NCI-H1417 treated with DMSO at 0.1 percent for 48 hours (cell line): Measurements from ENCODE around the gene GMDS.
"Not testable (repeated sequence)": the region's sequence is repeated elsewhere in the genome, so short reads cannot be mapped to it uniquely, and the experiment has no call there.

ENCODE experiments used
- DNase-seq: peaks from one replicate; lab custom pipeline; 2025; lab: John Stamatoyannopoulos, UW

The GMDS gene

DNA sequence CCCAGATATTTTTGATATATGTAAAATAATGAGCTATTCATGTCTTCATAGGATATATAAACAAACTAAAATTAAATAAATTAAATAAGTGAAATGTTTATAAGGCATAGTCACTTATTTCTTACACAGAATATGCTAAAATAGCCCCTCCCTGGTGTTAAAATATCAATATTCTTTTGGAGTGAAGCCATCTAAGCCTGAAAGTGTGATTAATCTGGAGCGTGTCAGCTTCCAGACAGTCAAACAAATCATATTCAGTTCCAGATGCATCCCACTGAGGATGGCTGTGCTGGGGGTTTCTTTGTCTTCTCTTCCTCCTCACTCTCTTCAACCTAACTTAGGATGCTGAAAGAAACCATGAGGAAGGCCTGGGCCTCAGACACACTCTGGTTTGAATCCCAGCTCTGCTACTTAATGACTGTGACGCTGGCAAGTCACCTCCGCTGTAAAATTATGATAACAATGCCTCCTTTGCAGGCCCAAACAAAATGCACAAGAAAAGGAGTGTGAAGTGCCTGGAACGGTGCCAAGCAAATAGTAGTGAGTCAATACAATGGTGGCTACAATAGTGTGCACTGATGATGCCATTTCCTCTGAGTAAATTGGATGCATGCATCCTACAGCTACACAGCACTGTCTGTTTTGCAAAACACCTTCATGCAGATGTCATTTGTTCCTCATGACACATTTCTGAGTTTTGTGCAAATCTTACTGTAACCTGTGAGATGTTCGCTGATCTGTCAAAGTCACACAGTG is 474.3 kb downstream of the GMDS start:
- peak; percentile 40 for DNase-seq

DNA sequence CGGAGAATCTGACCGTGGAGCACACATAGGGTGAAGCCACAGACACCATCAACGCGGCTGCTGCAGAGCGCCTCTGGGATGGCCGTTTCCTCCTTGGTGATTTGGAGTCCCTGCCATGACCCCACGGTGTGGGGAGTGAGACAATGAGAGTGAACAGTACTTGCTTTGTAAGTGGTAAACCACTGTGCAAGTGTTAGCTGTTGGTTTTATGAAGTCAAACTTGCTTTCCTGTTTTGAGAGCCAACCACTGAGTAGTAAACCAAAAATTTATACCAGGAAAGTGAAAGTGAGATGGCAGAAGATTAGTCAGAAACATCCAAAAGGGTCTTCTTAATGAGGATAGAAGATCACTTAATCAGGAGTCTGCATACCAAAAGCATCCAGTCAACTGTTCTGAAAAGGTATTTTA is 475.0 kb downstream of the GMDS start:
- DNase-seq = no peak

DNA sequence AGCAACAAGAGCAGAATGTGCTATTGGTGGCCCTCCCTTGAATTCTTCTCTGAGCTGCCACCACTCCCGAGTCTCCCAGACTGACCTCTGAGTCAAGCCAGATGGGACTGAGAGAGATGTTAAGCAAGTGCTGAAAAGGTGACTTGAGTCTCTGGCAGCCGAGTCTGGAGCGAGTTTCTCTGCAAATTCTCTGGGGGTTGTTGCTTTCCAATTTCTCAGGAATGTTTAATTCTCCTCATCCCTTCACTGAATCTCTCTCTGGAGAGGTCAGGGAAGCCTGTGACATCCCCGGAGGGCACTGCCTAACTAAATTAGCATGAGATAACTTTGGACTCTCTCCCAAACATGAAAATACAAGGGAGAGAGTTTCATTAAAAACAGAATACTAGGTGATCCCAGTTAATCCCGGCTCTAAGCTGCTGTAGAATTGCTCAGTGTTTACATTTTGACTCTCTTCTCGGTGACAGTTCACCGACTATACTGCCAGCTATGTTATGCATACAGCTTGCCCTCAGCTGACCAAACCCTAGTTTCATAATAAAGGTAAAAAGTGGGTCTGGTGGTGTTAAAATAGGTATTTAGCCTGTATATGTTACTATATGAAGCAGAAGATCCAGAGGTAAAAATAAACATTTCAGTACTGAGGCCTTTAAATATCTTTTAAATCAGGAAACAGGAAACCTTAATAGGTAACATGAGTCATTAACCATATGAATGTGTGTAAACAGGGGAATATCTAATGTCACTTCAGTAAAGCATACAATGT is 477.7 kb downstream of the GMDS start:
- no peak for DNase-seq

DNA sequence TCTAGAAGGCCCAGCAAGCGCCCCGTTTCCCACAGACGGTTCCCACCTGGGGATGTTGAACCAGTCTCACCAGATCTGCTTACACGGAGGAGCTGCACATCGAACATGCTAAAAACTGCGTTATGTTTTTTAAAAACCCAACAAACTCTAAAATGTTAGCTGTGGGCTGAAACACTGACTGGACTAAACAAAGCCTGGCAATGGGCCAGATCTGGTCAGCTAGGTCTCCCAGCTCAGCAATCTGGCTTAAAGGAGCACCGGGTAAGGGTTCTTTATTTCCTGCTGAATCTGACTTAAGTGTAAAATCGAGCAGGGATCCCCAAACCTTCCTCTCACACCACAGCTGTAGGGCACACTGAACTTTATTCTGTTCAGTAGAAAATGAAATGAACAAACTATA is 478.8 kb downstream of the GMDS start:
- DNase-seq = no peak

DNA sequence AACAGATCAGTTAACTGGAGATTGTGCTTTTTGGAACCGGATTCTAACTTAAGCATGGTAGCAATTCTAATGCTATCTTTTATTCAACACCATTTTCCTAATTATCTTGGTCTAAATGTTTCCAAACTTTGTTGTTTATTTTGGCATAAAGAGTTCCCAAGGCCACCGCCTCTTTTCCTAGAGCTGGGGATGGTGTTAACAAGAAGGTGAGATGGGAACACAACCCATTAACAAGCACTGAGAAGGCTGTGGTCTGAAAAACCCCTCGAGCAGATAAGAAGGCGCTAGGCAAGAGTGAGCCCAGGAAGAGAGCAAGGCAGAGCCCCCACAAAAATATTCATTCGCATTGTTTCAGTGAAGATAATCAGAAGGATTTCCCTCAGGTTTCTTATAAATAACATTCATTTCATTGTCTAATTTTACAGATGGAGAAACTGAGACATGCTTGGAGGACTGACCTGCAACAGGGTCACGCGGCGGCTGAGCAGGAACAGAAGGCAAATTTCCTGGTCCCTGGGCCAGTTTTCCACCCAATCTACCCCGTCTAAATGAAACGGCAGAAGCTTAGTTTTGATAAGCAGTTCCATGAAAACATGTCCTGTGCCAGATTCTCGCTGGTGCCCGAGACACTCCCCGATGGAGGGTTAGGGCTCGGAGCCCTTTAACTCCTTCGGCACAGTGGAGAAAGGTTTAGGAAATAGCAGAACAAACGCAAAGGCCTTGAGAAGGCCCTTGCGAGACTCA is 480.1 kb downstream of the GMDS start:
- DNase-seq = no peak

DNA sequence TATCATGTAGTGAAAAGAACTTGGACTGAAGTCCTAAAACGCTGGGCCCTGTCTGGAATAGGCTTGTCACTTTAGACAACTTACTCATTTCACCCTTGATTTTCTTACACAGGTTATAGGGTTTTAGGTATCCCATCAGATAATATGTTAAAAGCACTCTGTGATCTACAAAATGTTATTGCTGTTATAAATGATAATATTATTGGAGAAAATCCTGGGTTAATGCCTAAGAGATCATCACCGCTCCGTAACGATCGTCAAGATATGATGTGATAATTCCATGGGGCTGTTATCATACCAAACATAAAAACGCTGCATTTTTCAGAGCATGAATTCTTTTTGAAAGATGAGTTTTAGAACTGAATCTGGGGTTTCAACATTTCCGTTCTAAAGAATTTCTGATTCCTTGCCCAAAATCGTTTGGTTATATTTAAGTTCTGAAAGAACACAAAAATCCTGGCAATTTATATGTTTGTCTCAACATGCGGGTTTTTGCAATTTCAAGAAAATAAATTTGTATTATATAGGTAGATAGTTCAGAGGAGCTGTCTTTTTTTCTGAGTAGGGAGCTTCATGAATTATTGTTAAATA is 480.9 kb downstream of the GMDS start:
- no peak for DNase-seq

DNA sequence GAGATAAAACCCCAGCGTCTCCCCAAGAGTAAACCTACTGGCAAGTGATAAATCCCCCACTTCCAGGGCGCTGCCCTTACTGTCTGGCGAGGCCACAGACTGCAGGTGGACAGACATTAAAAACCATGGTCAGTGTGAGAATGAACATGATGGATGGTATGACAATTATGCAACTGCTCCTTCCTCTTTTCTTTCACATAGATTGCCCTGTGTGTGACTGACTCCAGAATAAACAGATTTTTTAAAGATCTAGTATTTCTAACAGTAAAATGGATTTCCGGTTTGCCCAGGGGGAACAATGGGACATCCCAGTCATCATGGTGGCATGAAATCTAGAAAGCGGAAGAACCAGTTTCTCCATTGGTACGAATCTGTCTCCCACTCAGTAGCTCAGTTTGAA is 482.0 kb downstream of the GMDS start:
- DNase-seq = no peak

DNA sequence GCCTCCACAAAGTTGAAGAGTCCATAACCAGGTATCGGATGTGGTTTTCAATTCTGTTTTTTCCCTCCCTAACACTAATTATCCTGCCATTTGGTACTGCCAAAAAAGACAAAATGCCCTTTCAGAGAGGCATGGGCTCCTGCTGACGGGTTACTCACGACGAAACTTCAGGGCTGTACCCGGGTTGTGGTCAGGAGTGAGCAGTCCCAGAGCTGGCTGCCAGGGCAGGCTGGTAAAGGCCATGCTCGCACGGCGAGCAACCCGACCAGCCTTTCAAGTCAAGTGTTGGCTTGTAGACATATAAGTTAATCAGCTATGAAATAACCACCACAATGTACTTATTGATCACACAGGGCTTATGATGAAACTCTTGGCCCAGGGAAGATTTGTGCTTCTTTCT is 483.2 kb downstream of the GMDS start:
- DNase-seq = no peak

DNA sequence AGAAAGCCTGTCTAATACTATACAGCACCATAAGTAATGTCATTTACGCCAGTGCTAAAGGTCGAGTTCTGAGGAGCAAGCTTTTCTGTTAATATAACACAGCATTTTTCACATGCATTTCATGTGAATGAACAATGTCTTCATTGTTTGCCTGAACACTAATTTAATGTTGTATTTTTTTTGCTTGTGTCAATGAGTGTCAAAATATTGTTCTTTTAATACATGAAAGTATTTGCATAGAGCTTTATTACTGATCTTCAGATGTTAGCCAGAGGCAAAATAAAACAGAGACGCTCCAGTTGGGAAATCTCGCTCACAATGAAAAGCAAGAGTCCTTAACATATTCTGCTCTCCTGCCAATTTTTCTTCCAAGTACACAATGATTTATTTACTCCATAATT is 483.9 kb downstream of the GMDS start:
- DNase-seq = peak; percentile 11

DNA sequence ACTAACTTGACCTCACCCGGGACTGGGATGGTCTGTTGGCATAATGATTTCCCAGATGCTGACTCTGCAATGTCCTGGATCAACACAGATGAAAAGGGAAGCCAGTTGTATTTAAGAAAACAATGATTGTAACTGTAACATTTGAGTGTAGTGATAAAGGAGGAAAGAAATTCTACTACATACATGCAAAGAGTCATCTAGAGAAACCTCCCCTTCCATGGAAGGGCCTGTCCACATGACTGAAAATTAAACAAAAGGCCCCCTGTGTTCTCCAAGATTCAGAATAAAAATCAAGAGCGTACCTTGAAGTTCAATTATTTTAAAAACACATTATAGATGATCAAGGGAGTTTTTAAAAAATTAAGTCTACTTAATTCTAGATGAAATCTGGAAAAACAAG is 484.5 kb downstream of the GMDS start:
- no peak for DNase-seq

DNA sequence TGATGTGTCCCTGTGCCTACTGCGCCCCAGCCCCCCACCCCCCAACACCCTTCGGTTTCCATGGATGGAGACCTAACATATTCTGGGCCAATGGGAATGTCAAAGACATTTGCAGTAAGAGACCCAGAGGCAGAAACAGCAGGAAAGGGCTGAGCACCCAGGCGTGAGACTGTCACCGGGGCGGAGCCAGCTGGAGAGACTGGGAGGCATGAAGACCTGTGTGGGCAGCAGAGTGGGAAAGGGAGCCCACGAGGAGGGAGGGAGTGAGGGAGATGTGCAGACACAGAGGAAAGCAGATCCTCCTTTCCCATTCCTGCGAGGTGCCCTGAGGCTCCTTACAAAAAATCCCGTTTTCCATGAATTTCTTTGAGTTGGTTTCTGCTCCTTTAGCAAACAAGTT is 485.5 kb downstream of the GMDS start:
- DNase-seq = no peak

DNA sequence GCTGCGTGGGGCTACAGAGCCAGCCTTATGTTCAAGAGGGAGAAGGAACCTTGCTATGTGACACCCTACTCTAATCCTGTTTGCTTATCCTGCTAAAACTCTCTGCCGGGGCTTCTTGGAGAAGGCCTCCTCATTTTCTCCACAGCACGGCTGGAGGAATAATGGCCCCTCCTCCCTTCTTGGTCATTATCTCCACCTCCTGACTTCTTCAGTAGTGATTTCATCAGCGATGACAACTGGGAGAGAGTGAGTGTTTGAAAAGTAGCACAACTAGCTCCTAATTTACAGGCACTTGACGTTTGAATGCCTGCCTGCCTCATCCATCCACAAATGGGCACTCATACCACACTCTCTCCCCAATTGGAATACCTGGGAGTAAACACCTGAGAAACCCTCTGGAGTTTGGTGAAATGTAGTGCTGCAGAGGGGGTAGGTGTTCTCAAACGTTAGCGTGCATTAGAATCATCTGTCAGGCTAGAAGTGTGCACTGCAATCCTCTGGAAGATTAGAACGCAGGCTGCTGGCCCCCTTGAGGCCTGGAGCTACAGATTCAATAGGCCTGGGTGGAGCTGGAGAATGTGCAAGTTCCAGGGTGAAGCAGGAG is 487.2 kb downstream of the GMDS start:
- DNase-seq = no peak

DNA sequence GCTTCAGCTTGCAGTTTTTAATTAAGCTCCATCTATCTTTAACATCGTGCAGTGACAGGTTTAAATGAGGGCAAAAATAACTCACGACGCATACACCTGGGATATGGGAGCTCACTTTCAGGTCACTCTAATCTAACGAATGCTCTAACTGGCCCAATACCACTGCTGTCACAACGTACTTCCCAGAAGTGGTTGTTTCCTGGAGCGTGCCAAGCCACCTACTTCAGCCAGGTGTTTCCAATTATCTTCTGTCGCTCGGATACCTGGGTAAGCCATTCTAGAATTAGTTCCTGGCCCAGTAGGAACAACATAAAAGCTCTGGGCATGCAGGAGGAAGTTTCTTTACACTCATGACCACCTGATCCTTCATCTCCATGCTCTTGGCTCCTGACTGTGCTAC is 488.3 kb downstream of the GMDS start:
- peak; percentile 66 for DNase-seq

DNA sequence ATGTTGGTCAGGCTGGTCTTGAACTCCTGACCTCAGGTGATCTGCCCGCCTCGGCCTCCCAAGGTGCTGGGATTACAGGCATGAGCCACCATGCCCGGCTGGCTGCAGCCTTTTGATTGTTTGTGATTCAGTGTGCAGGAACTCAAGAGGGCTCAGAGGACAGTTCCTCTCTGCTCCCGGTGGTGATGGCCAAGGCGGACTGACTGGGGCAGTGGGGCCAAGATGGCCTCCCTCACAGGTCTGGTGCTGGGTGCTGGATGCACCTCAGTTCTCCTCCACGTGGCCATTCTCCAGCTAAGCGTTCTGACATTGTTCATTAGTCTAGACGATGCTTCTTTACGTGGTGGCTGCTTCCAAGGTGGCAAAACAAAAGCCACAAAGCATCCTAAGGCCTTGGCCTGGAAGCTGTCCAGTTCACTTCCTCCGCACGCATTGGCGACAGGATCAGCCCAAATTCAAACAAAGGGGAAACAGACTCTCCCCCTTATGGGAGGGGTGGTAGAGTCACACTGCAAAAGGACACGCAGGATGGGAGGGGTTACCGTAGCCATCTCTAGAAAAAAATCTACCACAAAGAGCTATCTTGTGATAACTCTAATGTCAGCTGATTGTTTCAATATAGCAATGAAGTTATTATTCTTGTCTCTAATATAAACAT is 488.8 kb downstream of the GMDS start:
- no peak for DNase-seq

DNA sequence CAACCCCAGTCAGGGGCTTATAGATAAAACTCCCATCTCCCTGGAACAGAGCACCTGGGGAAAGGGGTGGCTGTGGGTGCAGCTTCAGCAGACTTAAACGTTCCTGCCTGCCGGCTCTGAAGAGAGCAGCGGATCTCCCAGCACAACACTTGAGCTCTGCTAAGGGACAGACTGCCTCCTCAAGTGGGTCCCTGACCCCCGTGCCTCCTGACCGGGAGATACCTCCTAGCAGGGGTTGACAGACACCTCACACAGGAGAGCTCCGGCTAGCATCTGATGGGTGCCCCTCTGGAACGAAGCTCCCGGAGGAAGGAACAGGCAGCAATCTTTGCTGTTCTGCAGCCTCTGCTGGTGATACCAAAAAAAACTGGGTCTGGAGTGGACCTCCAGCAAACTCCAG is 494.3 kb downstream of the GMDS start:
- DNase-seq = not testable (repeated sequence)

DNA sequence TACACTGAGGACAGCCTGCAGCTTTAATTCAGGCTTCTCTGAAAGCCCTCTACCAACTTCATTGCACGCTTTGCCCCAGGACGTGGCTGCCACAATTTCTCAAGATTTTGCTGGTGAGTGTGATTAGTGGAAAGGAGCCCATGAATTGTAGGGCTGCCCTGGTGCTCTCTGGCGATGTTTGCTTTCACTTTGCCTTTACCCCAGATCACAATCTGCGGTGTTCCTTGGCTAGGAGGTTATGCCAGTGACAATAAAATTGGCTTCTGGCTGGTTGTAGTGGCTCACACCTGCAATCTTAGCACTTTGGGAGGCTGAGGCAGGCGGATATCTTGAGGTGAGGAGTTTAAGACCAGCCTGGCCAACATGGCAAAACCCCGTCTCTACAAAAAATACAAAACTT is 496.4 kb downstream of the GMDS start:
- DNase-seq = no peak

DNA sequence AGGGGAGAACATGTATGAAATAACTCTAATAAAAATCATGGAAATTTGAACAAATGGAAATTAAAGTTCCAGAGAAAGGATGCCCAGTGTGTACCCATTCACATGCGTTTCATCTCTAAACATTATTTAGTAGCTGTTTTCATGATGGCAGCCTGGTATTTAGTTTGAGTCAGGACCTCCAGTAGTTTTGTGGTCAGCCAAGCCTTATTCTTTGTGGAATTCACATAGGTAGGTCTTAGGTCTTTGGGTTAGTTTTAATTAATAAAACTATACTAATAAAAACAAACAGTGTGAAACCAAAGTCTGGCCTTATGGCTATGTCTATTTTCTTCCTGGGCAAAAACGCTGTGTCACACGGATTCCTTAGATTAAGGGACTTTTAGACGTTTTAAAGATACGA is 497.9 kb downstream of the GMDS start:
- no peak for DNase-seq

DNA sequence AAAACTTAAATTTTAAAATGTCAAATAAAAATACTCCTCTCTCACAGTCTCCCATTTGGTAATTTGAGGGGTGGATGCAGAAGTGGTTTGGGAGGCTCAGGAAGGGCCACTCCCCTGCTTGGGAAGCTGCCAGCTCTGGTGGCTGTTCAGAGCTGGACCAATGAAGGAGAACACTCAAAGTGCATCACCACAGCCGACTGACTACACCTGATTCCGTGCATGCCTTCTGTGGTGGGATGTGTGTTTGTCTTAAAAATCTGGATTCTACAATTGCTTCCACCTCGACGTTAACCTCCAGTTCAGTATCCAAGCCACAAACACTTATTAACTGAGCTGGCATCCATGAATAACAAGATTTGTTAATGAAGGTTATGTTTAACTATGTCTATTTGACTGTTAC is 498.4 kb downstream of the GMDS start:
- DNase-seq = no peak

DNA sequence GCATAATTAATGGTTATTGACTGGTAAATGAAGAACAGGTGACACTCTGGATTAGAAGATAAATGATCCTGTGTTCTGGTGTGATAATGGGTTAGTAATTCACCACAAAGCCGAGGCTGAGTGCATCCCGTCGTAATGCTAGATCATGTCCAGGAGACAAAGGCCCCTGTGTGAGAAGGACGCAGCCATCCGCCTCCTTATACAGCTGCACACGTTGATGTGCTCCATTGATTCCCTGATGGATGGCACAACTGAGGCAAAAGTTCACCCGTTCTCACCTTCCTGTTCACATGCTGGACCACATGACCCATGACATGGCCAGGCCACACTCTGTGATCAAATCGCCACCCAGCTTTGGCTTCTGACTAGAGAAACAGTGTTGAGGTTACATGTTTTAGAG is 499.6 kb downstream of the GMDS start:
- peak; percentile 48 for DNase-seq

DNA sequence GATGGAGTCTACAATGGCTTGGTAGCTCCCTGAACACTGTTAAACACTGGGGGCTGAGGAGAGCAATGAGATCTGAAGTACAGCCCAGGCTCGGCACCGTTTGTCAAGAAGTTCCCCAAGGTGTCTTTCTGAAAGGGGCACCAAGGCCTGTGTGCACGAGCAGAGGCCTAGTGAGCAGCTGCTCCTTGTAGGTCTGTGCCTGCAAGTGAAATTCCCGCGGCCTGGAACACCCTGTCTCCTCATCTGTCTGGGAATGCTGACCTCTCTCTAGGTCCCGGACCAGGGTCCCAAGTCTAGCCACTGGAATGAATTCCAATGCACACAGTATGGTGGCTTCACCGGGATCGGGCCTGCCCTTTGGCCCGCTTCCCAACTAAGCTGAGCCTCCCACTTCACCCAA is 500.9 kb downstream of the GMDS start:
- DNase-seq = no peak

DNA sequence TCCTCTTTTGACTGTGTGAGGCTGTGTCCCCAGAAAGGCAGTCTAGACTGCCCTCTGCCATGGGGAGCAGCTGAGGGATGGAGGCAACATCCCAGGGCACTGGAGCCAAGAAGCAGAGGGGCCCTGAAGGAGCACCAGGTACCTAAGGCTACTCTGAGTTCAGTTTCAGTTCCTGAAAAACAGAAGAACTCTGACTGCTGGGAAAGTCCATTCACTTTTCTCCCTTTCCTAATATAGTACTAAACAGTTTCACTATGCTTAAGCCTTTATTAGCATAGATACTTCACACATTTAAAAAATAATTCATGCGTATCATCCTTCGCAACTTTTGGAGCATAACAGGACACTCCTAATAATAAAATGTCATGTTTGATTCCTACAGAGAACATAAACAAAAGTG is 505.7 kb downstream of the GMDS start:
- DNase-seq = no peak

DNA sequence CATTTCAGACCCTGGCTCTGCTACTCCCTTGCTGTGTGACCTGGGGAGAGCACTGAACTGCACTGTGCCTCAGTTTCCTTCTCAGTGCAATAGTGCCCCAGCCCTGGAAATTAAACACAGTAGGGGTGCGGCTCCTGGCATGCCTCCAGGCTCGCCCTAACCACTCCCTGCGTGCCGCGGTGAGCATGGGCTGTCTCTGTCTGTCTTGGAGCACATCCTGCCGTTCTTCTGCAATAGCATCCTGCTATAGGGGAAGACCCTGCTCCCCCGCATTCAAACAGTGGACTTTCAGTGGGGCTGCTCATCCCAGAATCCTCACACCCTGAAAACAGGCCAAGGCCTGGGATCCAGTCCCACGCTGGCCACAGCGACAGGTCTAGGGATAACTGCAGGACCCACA is 506.2 kb downstream of the GMDS start:
- DNase-seq = no peak
